SK-N-SH (cell line): Measurements from ENCODE around the gene ABCB1. TPM values are rescaled to one million over a fixed set of nuclear protein-coding genes. Genes with fewer than 3 reads are reported as not detected.

Experiments used
- CTCF ChIA-PET: fragments of 300-600, 350-600 bp; formaldehyde crosslinking; extraction: SDS; loops from one replicate; lab custom pipeline; 2021; lab: Yijun Ruan, JAX
- POLR2A ChIA-PET: fragments of 350-600 bp; sonication (Branson Sonifier 250); formaldehyde crosslinking; extraction: SDS; loops from one replicate; lab custom pipeline; 2020; ENCODE audit warnings: antibody characterized with exemption, inconsistent platforms; lab: Yijun Ruan, JAX
- DNase-seq: peaks from one replicate; pipeline ENCODE4 v3.0.0; 2012
- H2AFZ ChIP-seq: fragments of 200-600 bp; sonication (generic); 2 replicates; pipeline ENCODE4 v1.8.1; 2016; ENCODE audit warnings: antibody characterized with exemption, mild to moderate bottlenecking, low read depth
- H3F3A ChIP-seq: fragments of 200-600 bp; sonication (generic); replicated peaks from 2 replicates; pipeline ENCODE3; 2016; ENCODE audit warnings: antibody characterized with exemption, mild to moderate bottlenecking; ENCODE audit not compliant: insufficient read depth
- H3K27ac ChIP-seq, 2 experiments: fragments of 200-500 bp in 1 of 2; fragments of 200-600 bp in 1 of 2; sonication (Bioruptor generic) in 1 of 2; sonication (generic), shearing (Covaris generic) in 1 of 2; 2 replicates each; pipeline versions ENCODE4 v1.5.1 to v1.6.1; 2014 to 2016; ENCODE audit warnings: low read depth in 2 of 2, inconsistent platforms in 1 of 2, low read length in 1 of 2, mild to moderate bottlenecking in 1 of 2, mixed read lengths in 1 of 2
- H3K27me3 ChIP-seq: fragments of 200-600 bp; sonication (generic), shearing (Covaris generic); 2 replicates; pipeline ENCODE4 v1.6.1; 2016; ENCODE audit warnings: mixed run types; ENCODE audit not compliant: insufficient read depth
- H3K36me3 ChIP-seq, 2 experiments: fragments of 200-500 bp in 1 of 2; fragments of 200-600 bp in 1 of 2; sonication (Bioruptor generic) in 1 of 2; sonication (generic) in 1 of 2; replicated peaks in 1 of 2; 2 replicates each; pipeline versions ENCODE3 to v1.5.1; 2014 to 2016; ENCODE audit warnings: low read length in 1 of 2, mild to moderate bottlenecking in 1 of 2; ENCODE audit not compliant: insufficient read depth in 2 of 2, control insufficient read depth in 1 of 2
- H3K4me1 ChIP-seq, 2 experiments: fragments of 200-500 bp in 1 of 2; fragments of 200-600 bp in 1 of 2; sonication (Bioruptor generic) in 1 of 2; sonication (generic), shearing (Covaris generic) in 1 of 2; 2 replicates each; pipeline versions ENCODE4 v1.5.1 to v1.6.1; 2014 to 2016; ENCODE audit warnings: low read depth in 1 of 2, low read length in 1 of 2, mixed run types in 1 of 2; ENCODE audit not compliant: insufficient read depth in 2 of 2, control insufficient read depth in 1 of 2
- H3K4me2 ChIP-seq: fragments of 200-600 bp; sonication (generic), shearing (Covaris generic); 2 replicates; pipeline ENCODE4 v1.6.1; 2017; ENCODE audit warnings: mixed run types
- H3K4me3 ChIP-seq, 2 experiments: fragments of 200-500 bp in 1 of 2; fragments of 200-600 bp in 1 of 2; sonication (Bioruptor generic) in 1 of 2; sonication (generic), shearing (Covaris generic) in 1 of 2; 2 replicates each; pipeline versions ENCODE4 v1.5.1 to v1.8.1; 2014 to 2016; ENCODE audit warnings: low read depth in 2 of 2, inconsistent platforms in 1 of 2, low read length in 1 of 2, mild to moderate bottlenecking in 1 of 2, mixed read lengths in 1 of 2, moderate library complexity in 1 of 2
- H3K79me2 ChIP-seq: fragments of 200-600 bp; sonication (generic); 2 replicates; pipeline ENCODE4 v1.8.1; 2017; ENCODE audit warnings: mild to moderate bottlenecking; ENCODE audit not compliant: insufficient read depth
- H3K9ac ChIP-seq: fragments of 200-600 bp; sonication (generic); 2 replicates; pipeline ENCODE4 v1.6.1; 2017; ENCODE audit warnings: mixed run types
- H3K9me2 ChIP-seq: fragments of 200-600 bp; sonication (generic); 2 replicates; pipeline ENCODE4 v1.6.1; 2017; ENCODE audit warnings: mixed run types
- H3K9me3 ChIP-seq: fragments of 200-600 bp; sonication (generic); 2 replicates; pipeline ENCODE4 v1.6.1; 2017; ENCODE audit warnings: mixed run types, mild to moderate bottlenecking, moderate library complexity
- H4K20me1 ChIP-seq: fragments of 200-600 bp; sonication (generic); 2 replicates; pipeline ENCODE4 v1.6.1; 2017; ENCODE audit warnings: mild to moderate bottlenecking, mixed run types; ENCODE audit not compliant: insufficient read depth
- CHD2 ChIP-seq: fragments of 150-350 bp; IDR thresholded peaks from 2 replicates; pipeline ENCODE4 v1.6.1; 2018; ENCODE audit warnings: low read length; ENCODE audit not compliant: partially characterized antibody
- FOSL2 ChIP-seq: IDR thresholded peaks from 2 replicates; pipeline ENCODE4 v1.4.0; 2012; ENCODE audit warnings: low read depth, mild to moderate bottlenecking, moderate library complexity, borderline replicate concordance
- FOXM1 ChIP-seq: IDR thresholded peaks from 2 replicates; pipeline ENCODE4 v1.4.0; 2012; ENCODE audit warnings: low read depth, mild to moderate bottlenecking
- GATA2 ChIP-seq: sonication (generic); formaldehyde crosslinking; IDR thresholded peaks from 2 replicates; pipeline ENCODE4 v1.5.0; 2020; ENCODE audit warnings: mild to moderate bottlenecking, missing genetic modification reagents
- MAX ChIP-seq: IDR thresholded peaks from 2 replicates; pipeline ENCODE4 v1.4.0; 2012; ENCODE audit warnings: low read depth
- MEF2A ChIP-seq: IDR thresholded peaks from 2 replicates; pipeline ENCODE4 v1.4.0; 2012; ENCODE audit warnings: low read depth, borderline replicate concordance
- POLR2AphosphoS5 ChIP-seq: IDR thresholded peaks from 2 replicates; pipeline ENCODE4 v1.6.1; 2012; ENCODE audit warnings: low read depth, low read length
- RAD21 ChIP-seq: IDR thresholded peaks from 2 replicates; pipeline ENCODE4 v1.6.1; 2012; ENCODE audit warnings: mild to moderate bottlenecking, low read length
- RCOR1 ChIP-seq: fragments of 150-350 bp; IDR thresholded peaks from 2 replicates; pipeline ENCODE4 v1.6.1; 2017; ENCODE audit warnings: antibody characterized with exemption, low read length
- SMC3 ChIP-seq: IDR thresholded peaks from 2 replicates; pipeline ENCODE4 v1.6.1; 2012; ENCODE audit warnings: low read depth, low read length, improper control_type of control experiment
- TAF1 ChIP-seq: IDR thresholded peaks from 2 replicates; pipeline ENCODE4 v1.6.1; 2012; ENCODE audit warnings: low read depth, mild to moderate bottlenecking, low read length, moderate library complexity, borderline replicate concordance
- TCF12 ChIP-seq: IDR thresholded peaks from 2 replicates; pipeline ENCODE4 v1.4.0; 2012
- YY1 ChIP-seq: IDR thresholded peaks from 2 replicates; pipeline ENCODE4 v1.4.0; 2012; ENCODE audit warnings: low read depth, mild to moderate bottlenecking
- ZBTB33 ChIP-seq: IDR thresholded peaks from 2 replicates; pipeline ENCODE4 v1.4.0; 2012; ENCODE audit warnings: low read depth, borderline replicate concordance
- WGBS: methylation state at CpG from one replicate; pipeline ENCODE4 v1.1.6; 2017; ENCODE audit warnings: low lambda C conversion rate; 5-methylcytosine and 5-hydroxymethylcytosine counted together
- polyA plus RNA-seq, 3 experiments: library from polyadenylated mRNA; depleted of rRNA; stranded (reverse); fragments of >200 nt; gene quantifications; 2 replicates each; pipeline ENCODE4 v1.2.3, GENCODE V29; 2012
- TF ChIP-seq, protein P1 (sequence below): fragments of 200-600 bp; sonication (generic); IDR thresholded peaks from 2 replicates; pipeline ENCODE4 v1.6.1; 2017; ENCODE audit warnings: antibody characterized with exemption, mild to moderate bottlenecking, moderate library complexity
- TF ChIP-seq, protein P2 (sequence below): fragments of 150-350 bp; IDR thresholded peaks from 2 replicates; pipeline ENCODE4 v1.6.1; 2016; ENCODE audit warnings: mild to moderate bottlenecking, low read depth, low read length
- TF ChIP-seq, protein P3 (sequence below): IDR thresholded peaks from 2 replicates; pipeline ENCODE4; 2012
- TF ChIP-seq, protein P4 (sequence below): IDR thresholded peaks from 2 replicates; pipeline ENCODE4 v1.6.1; 2012; ENCODE audit warnings: mild to moderate bottlenecking, low read depth, low read length, moderate library complexity

The ABCB1 gene
- polyA plus RNA-seq, 1 of the 3 experiments (the other 2 are of a cell fraction), result 2.0 TPM

DNA sequence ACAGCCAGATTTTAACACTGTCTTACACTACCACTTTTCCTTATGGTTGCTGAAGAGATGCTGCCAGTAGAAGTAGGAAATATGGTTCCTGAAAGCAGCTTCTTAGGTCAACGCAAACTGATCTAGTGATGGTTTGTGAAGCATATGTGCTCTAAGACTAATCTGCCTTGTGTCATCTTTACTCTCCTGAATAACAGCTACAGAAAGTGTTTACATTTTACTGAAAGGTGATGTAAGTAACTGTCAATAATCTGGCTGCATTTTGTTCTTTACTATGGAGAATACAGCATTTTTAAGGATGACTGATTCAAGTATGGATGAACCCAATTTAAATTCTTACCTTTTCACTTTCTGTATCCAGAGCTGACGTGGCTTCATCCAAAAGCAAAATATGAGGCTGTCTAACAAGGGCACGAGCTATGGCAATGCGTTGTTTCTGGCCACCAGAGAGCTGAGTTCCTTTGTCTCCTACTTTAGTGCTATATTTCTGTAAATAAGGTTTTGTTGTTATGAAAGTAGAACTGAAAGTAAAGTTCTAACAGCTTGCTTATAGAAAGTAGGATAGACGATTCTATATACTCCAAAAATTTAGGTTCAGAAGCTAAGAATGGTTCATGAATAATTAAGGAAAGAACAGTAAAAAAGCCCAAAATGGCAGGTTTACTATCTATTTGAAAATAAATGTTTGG, 95.0 kb downstream of the ABCB1 start:
- H3K9ac ChIP-seq, result no peak overlapping the region
- ChIA-PET CTCF (interaction anchor here (0.6 to 4.4 kb wide), 38 partner anchors 8 to 664 kb away, joined by 3 to 34 read pairs (median 4); partner anchors contain the start of genes ABCB1, RUNDC3B and SLC25A40), POLR2A (interaction anchor here (1.1 kb wide), 1 partner anchor 95 kb away, joined by 3 read pairs; the partner anchor contains the start of gene ABCB1)
- no peaks in the 10 kb centered on the region for H3K9me2 ChIP-seq
- 54% methylated on average over 5 of the region's 5 CpGs for WGBS
- no peak overlapping the region for H3K4me2 ChIP-seq
- peaks cover 0 to 9% of the 10 kb centered on the region in 2 experiments; a peak in 2 of 4 replicates for H3K4me1 ChIP-seq
- no peaks in the 10 kb centered on the region for H3K27me3 ChIP-seq
- H3K79me2 ChIP-seq, result no peaks in the 10 kb centered on the region
- no peaks in the 10 kb centered on the region for H3F3A ChIP-seq
- DNase-seq, result no peak
- no peaks in the 10 kb centered on the region; the same call in 1 of the 2 replicates for H3K9me3 ChIP-seq
- peaks cover 0 to 24% of the 10 kb centered on the region in 2 experiments for H3K36me3 ChIP-seq
- H4K20me1 ChIP-seq, result no peaks in the 10 kb centered on the region
- H3K4me3 ChIP-seq, result no peak overlapping the region
- H2AFZ ChIP-seq, result no peak overlapping the region
- TF ChIP-seq, protein P1, sequence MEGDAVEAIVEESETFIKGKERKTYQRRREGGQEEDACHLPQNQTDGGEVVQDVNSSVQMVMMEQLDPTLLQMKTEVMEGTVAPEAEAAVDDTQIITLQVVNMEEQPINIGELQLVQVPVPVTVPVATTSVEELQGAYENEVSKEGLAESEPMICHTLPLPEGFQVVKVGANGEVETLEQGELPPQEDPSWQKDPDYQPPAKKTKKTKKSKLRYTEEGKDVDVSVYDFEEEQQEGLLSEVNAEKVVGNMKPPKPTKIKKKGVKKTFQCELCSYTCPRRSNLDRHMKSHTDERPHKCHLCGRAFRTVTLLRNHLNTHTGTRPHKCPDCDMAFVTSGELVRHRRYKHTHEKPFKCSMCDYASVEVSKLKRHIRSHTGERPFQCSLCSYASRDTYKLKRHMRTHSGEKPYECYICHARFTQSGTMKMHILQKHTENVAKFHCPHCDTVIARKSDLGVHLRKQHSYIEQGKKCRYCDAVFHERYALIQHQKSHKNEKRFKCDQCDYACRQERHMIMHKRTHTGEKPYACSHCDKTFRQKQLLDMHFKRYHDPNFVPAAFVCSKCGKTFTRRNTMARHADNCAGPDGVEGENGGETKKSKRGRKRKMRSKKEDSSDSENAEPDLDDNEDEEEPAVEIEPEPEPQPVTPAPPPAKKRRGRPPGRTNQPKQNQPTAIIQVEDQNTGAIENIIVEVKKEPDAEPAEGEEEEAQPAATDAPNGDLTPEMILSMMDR, result no peak
- TF ChIP-seq GATA2 (no peak), POLR2AphosphoS5 (no peak), FOXM1 (no peak), ZBTB33 (no peak), TCF12 (no peak), MAX (no peak), RAD21 (no peak), CHD2 (no peak), TAF1 (no peak), SMC3 (no peak), MEF2A (no peak), FOSL2 (no peak), YY1 (no peak), RCOR1 (no peak)
- TF ChIP-seq, protein P2, sequence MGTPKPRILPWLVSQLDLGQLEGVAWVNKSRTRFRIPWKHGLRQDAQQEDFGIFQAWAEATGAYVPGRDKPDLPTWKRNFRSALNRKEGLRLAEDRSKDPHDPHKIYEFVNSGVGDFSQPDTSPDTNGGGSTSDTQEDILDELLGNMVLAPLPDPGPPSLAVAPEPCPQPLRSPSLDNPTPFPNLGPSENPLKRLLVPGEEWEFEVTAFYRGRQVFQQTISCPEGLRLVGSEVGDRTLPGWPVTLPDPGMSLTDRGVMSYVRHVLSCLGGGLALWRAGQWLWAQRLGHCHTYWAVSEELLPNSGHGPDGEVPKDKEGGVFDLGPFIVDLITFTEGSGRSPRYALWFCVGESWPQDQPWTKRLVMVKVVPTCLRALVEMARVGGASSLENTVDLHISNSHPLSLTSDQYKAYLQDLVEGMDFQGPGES, result no peak
- TF ChIP-seq, protein P3, sequence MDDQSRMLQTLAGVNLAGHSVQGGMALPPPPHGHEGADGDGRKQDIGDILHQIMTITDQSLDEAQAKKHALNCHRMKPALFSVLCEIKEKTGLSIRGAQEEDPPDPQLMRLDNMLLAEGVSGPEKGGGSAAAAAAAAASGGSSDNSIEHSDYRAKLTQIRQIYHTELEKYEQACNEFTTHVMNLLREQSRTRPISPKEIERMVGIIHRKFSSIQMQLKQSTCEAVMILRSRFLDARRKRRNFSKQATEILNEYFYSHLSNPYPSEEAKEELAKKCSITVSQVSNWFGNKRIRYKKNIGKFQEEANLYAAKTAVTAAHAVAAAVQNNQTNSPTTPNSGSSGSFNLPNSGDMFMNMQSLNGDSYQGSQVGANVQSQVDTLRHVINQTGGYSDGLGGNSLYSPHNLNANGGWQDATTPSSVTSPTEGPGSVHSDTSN, result no peak
- TF ChIP-seq, protein P4, sequence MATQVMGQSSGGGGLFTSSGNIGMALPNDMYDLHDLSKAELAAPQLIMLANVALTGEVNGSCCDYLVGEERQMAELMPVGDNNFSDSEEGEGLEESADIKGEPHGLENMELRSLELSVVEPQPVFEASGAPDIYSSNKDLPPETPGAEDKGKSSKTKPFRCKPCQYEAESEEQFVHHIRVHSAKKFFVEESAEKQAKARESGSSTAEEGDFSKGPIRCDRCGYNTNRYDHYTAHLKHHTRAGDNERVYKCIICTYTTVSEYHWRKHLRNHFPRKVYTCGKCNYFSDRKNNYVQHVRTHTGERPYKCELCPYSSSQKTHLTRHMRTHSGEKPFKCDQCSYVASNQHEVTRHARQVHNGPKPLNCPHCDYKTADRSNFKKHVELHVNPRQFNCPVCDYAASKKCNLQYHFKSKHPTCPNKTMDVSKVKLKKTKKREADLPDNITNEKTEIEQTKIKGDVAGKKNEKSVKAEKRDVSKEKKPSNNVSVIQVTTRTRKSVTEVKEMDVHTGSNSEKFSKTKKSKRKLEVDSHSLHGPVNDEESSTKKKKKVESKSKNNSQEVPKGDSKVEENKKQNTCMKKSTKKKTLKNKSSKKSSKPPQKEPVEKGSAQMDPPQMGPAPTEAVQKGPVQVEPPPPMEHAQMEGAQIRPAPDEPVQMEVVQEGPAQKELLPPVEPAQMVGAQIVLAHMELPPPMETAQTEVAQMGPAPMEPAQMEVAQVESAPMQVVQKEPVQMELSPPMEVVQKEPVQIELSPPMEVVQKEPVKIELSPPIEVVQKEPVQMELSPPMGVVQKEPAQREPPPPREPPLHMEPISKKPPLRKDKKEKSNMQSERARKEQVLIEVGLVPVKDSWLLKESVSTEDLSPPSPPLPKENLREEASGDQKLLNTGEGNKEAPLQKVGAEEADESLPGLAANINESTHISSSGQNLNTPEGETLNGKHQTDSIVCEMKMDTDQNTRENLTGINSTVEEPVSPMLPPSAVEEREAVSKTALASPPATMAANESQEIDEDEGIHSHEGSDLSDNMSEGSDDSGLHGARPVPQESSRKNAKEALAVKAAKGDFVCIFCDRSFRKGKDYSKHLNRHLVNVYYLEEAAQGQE, result no peak
- H3K27ac ChIP-seq, result no peak overlapping the region
